HepG2 (cell line): ENCODE data around the gene OMA1. TPM values are rescaled to one million over a fixed set of nuclear protein-coding genes. Genes with fewer than 3 reads are reported as not detected.

ENCODE experiments used
- ATAC-seq: fragments of 200-7000 bp; cut with Tn5 transposase; 3 replicates; pipeline ENCODE4 v1.9.1; 2020; ENCODE audit warnings: mild to moderate bottlenecking, moderate library complexity
- BruUV-seq: library from RNA; stranded (reverse); fragments of 400-500 nt; replicated peaks from 2 replicates; lab custom pipeline; 2021; lab: Mats Ljungman, UMichigan
- CTCF ChIA-PET: fragments of 300-600 bp; formaldehyde crosslinking; extraction: SDS; loops from one replicate; lab custom pipeline; 2021; ENCODE audit warnings: low total read pairs, inconsistent platforms, low intra/inter-chr PET ratio; lab: Yijun Ruan, JAX
- POLR2A ChIA-PET: fragments of 350-600 bp; sonication (Branson Sonifier 250); formaldehyde crosslinking; loops from one replicate; lab custom pipeline; 2020; ENCODE audit warnings: antibody characterized with exemption, inconsistent platforms; lab: Yijun Ruan, JAX
- DNase-seq: peaks from one replicate; pipeline ENCODE4 v3.0.0-alpha.2; 2015; ENCODE audit warnings: low spot score
- FAIRE-seq: peaks from 3 replicates; lab custom pipeline; 2011; peaks lifted over from hg19 to GRCh38; lab: Jason Lieb, UNC
- H2AFZ ChIP-seq: one replicate; pipeline ENCODE4 v1.6.1; 2011; ENCODE audit warnings: low read length, inconsistent platforms
- H3K27ac ChIP-seq: fragments of 300-600 bp; 3 replicates; pipeline ENCODE4 v1.8.0; 2011; ENCODE audit warnings: mixed run types, mild to moderate bottlenecking, mixed read lengths, low read length, inconsistent platforms; ENCODE audit not compliant: insufficient read depth; ENCODE audit errors: extremely low read length
- H3K27me3 ChIP-seq, 2 experiments: fragments of 200-600 bp in 1 of 2; 2 replicates in 1 of 2; 3 replicates in 1 of 2; pipeline versions ENCODE4 v1.6.0 to v1.8.0; 2011; ENCODE audit warnings: low read length in 2 of 2, mild to moderate bottlenecking in 2 of 2, moderate library complexity in 2 of 2, inconsistent platforms in 1 of 2; ENCODE audit not compliant: insufficient read depth in 2 of 2, control insufficient read depth in 1 of 2
- H3K36me3 ChIP-seq, 2 experiments: fragments of 200-600 bp in 1 of 2; replicated peaks in 1 of 2; 2 replicates in 1 of 2; 3 replicates in 1 of 2; pipeline versions ENCODE4 v1.5.1 to v1.8.0; 2011; ENCODE audit warnings: low read length in 2 of 2, inconsistent platforms in 1 of 2; ENCODE audit not compliant: insufficient read depth in 2 of 2, control insufficient read depth in 1 of 2
- H3K4me1 ChIP-seq: 2 replicates; pipeline ENCODE4 v1.5.1; 2012; ENCODE audit warnings: low read length, inconsistent platforms; ENCODE audit not compliant: insufficient read depth
- H3K4me2 ChIP-seq: 2 replicates; pipeline ENCODE4 v1.6.0; 2011; ENCODE audit warnings: low read depth, low read length, inconsistent platforms
- H3K4me3 ChIP-seq, 3 experiments: fragments of 200-600 bp in 1 of 3; sonication (generic), shearing (Covaris generic) in 1 of 3; replicated peaks in 1 of 3; 2 replicates each; pipeline ENCODE4 v1.5.1; 2011 to 2016; ENCODE audit warnings: low read length in 3 of 3, inconsistent platforms in 2 of 3, low read depth in 2 of 3, mild to moderate bottlenecking in 2 of 3, control low read depth in 1 of 3, mixed read lengths in 1 of 3; ENCODE audit not compliant: insufficient read depth in 1 of 3
- H3K79me2 ChIP-seq: one replicate; pipeline ENCODE4 v1.6.1; 2011; ENCODE audit warnings: low read length, inconsistent platforms; ENCODE audit not compliant: insufficient read depth
- H3K9ac ChIP-seq: 2 replicates; pipeline ENCODE4 v1.6.0; 2011; ENCODE audit warnings: mild to moderate bottlenecking, low read depth, low read length, inconsistent platforms; ENCODE audit not compliant: insufficient read depth
- H3K9me3 ChIP-seq: 2 replicates; pipeline ENCODE4 v1.5.1; 2012; ENCODE audit warnings: mild to moderate bottlenecking, low read length
- H4K20me1 ChIP-seq: 2 replicates; pipeline ENCODE4 v1.6.0; 2011; ENCODE audit warnings: inconsistent platforms, mild to moderate bottlenecking, low read length, moderate library complexity; ENCODE audit not compliant: insufficient read depth
- ATAD3A ChIP-seq: sonication (generic); formaldehyde crosslinking; IDR thresholded peaks from 2 replicates; pipeline ENCODE4 v1.4.0; 2020; ENCODE audit warnings: missing genetic modification reagents
- BRCA1 ChIP-seq: sonication (generic); formaldehyde crosslinking; IDR thresholded peaks from 2 replicates; pipeline ENCODE4 v1.4.0; 2020; ENCODE audit warnings: missing genetic modification reagents
- FIP1L1 ChIP-seq: fragments of 200-400 bp; formaldehyde crosslinking; IDR thresholded peaks from 2 replicates; pipeline ENCODE4 v1.6.1; 2018; ENCODE audit warnings: low read depth, mild to moderate bottlenecking, low read length, moderate library complexity, borderline replicate concordance; ENCODE audit not compliant: insufficient read depth
- HDAC1 ChIP-seq: sonication (generic); formaldehyde crosslinking; IDR thresholded peaks from 2 replicates; pipeline ENCODE4 v1.5.1; 2020; ENCODE audit warnings: mild to moderate bottlenecking, missing genetic modification reagents
- NCOA2 ChIP-seq: sonication (generic); formaldehyde crosslinking; IDR thresholded peaks from 2 replicates; pipeline ENCODE4 v1.8.0; 2022; ENCODE audit warnings: inconsistent platforms
- PAXIP1 ChIP-seq: sonication (generic); formaldehyde crosslinking; conservative IDR thresholded peaks from 2 replicates; pipeline ENCODE4 v1.4.0; 2020; ENCODE audit warnings: mild to moderate bottlenecking, missing genetic modification reagents, moderate library complexity
- PTBP1 ChIP-seq: fragments of 200-400 bp; formaldehyde crosslinking; IDR thresholded peaks from 2 replicates; pipeline ENCODE4 v1.6.1; 2018; ENCODE audit warnings: low read length, low read depth; ENCODE audit not compliant: poor library complexity, severe bottlenecking
- RELA ChIP-seq: sonication (generic); formaldehyde crosslinking; IDR thresholded peaks from 2 replicates; pipeline ENCODE4 v1.4.0; 2020; ENCODE audit warnings: missing genetic modification reagents
- RORA ChIP-seq: sonication (generic); formaldehyde crosslinking; IDR thresholded peaks from 2 replicates; pipeline ENCODE4 v1.5.0; 2020; ENCODE audit warnings: mild to moderate bottlenecking, missing genetic modification reagents, moderate library complexity
- RXRA ChIP-seq: sonication (generic); formaldehyde crosslinking; IDR thresholded peaks from 2 replicates; pipeline ENCODE4 v1.5.1; 2020; ENCODE audit warnings: missing genetic modification reagents
- THAP7 ChIP-seq: sonication (generic); formaldehyde crosslinking; IDR thresholded peaks from 2 replicates; pipeline ENCODE4 v1.8.1; 2023; ENCODE audit warnings: mild to moderate bottlenecking, missing genetic modification reagents
- ZBTB2 ChIP-seq: sonication (generic); formaldehyde crosslinking; IDR thresholded peaks from 2 replicates; pipeline ENCODE4 v1.8.0; 2022; ENCODE audit warnings: low read depth, missing genetic modification reagents
- ZNF343 ChIP-seq: sonication (generic); formaldehyde crosslinking; IDR thresholded peaks from 2 replicates; pipeline ENCODE4 v1.4.0; 2020; ENCODE audit warnings: mild to moderate bottlenecking, missing genetic modification reagents
- ZSCAN29 ChIP-seq: sonication (generic); formaldehyde crosslinking; conservative IDR thresholded peaks from 2 replicates; pipeline ENCODE4 v1.4.0; 2020; ENCODE audit warnings: mild to moderate bottlenecking, missing genetic modification reagents
- WGBS: methylation state at CpG from one replicate; pipeline ENCODE4 v1.1.6; 2017; ENCODE audit warnings: low lambda C conversion rate; 5-methylcytosine and 5-hydroxymethylcytosine counted together
- in situ Hi-C: cut with HindIII; loops from 2 replicates; pipeline ENCODE4 v1.10.0; 2017; ENCODE audit warnings: low pct_unique_long_range_greater_than_20kb; ENCODE audit not compliant: extremely low pct_ligation_motif_present
- intact Hi-C: fragments of 100-400 bp; cut with micrococcal nuclease; formaldehyde crosslinking; loops from one replicate; pipeline ENCODE4 v1.10.0; 2022; ENCODE audit not compliant: unreplicated experiment
- polyA plus RNA-seq, 8 experiments: library from polyadenylated mRNA; depleted of rRNA in 3 of 8; stranded (reverse) in 7 of 8; unstranded in 1 of 8; fragments of >200 nt; fragmentation: Illumina TruSeq in 4 of 8; extraction: Trizol in 4 of 8; gene quantifications; 2 replicates each; pipeline versions ENCODE4 v1.2.1 to v1.2.3, GENCODE V29; 2011 to 2016; ENCODE audit warnings: low read depth in 4 of 8, missing spikeins in 1 of 8, mixed read lengths in 1 of 8; ENCODE audit not compliant: insufficient read depth in 1 of 8
- total RNA-seq, 5 experiments: library from RNA; depleted of rRNA; stranded (reverse); fragments of >200 nt; fragmentation: Illumina TruSeq; extraction: Trizol; gene quantifications; 2 replicates each; pipeline ENCODE4 v1.2.3, GENCODE V29; 2016; ENCODE audit warnings: low read depth in 1 of 5

The OMA1 gene
- total and polyA plus RNA-seq, 2 of the 13 experiments (the other 11 are each of a cell fraction or from before 2014, with no cell fraction given): 7.0 to 26.9 TPM

- Histone ChIP-seq H3K9me3 (no peaks in the 10 kb centered on the region), H3K27ac (no peak overlapping the region), H3K36me3 (no peaks in the 10 kb centered on the region), H3K27me3 (peaks cover 0 to 3% of the 10 kb centered on the region in 2 experiments; a peak in 1 of 5 replicates), H4K20me1 (no peaks in the 10 kb centered on the region), H3K9ac (no peak overlapping the region), H3K4me3 (no peak overlapping the region), H3K4me2 (no peak overlapping the region), H3K4me1 (peaks cover 28% of the 10 kb centered on the region), H2AFZ (no peak overlapping the region), H3K79me2 (no peaks in the 10 kb centered on the region)
- BruUV-seq: no TSS peak
- DNase-seq: no peak
- ATAC-seq: no peak
- FAIRE-seq: no peak
- POLR2A ChIA-PET: no interaction called here
- CTCF ChIA-PET: no interaction called here
- in situ Hi-C loops (no loop called here), intact Hi-C loops (no loop called here)
- TF ChIP-seq FIP1L1 (no peak), NCOA2 (CRISPR knock-in tag) (no peak), RXRA (no peak), RELA (CRISPR knock-in tag) (no peak)
- WGBS: 24% methylated on average over 2 of the region's 2 CpGs
Observed at GRCh38 chr1:58573138-58573537, 26.6 kb upstream of the OMA1 start.

GRCh38 chr1:58572690-58573089 lies 26.2 kb upstream of the OMA1 start:
- ChIA-PET CTCF (no interaction called here), POLR2A (no interaction called here)
- 0% methylated on average over 2 of the region's 2 CpGs for WGBS
- Histone ChIP-seq H4K20me1 (no peaks in the 10 kb centered on the region), H3K9me3 (no peaks in the 10 kb centered on the region), H3K27ac (no peak overlapping the region), H3K9ac (no peak overlapping the region), H3K79me2 (no peaks in the 10 kb centered on the region), H3K36me3 (no peaks in the 10 kb centered on the region), H3K4me1 (peaks cover 28% of the 10 kb centered on the region), H2AFZ (no peak overlapping the region), H3K27me3 (peaks cover 0 to 3% of the 10 kb centered on the region in 2 experiments; a peak in 1 of 5 replicates), H3K4me2 (no peak overlapping the region), H3K4me3 (no peak overlapping the region)
- DNase-seq (no peak), ATAC-seq (no peak), FAIRE-seq (no peak)
- intact Hi-C loops (no loop called here), in situ Hi-C loops (no loop called here)
- no TSS peak for BruUV-seq
- no peak for TF ChIP-seq ZNF343
- TF ChIP-seq PAXIP1 (CRISPR knock-in tag): no peak
- TF ChIP-seq PTBP1: no peak
- no peak for TF ChIP-seq RORA (CRISPR knock-in tag)
- no peak for TF ChIP-seq THAP7 (CRISPR knock-in tag)
- TF ChIP-seq HDAC1: no peak
- no peak for TF ChIP-seq ZBTB2 (CRISPR knock-in tag)
- TF ChIP-seq ATAD3A (CRISPR knock-in tag): no peak
- no peak for TF ChIP-seq BRCA1 (CRISPR knock-in tag)
- no peak for TF ChIP-seq ZSCAN29 (CRISPR knock-in tag)
